ENCODE measurements around the gene NARS2. TPM values are rescaled to one million over a fixed set of nuclear protein-coding genes. Genes with fewer than 3 reads are reported as not detected.

The NARS2 gene
- total RNA-seq, 1 donor from 2014 or later: 17.5 TPM

DNA sequence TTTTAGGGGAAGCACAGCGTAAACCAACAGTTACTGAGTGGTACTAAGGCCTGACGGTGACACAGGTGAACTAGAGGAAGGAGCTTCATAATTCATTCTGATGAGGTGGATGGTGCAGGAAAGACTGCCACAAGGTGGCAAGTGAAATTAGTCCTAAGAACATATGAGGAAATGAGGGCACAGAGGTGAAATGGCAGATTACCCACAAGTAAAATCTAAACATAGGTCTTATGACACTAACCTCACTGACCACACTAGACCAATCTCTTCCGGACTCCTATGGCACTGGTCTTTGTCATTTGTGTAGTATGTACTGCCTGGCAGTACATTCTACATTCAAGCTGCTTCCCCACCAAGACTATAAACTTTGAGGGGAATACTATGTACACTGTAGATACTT is 177.3 kb downstream of the NARS2 start:
- Histone ChIP-seq H3K27me3 (ENCODE audit: low read depth) (no peaks in the 10 kb centered on the region), H3K4me1 (peaks cover 70% of the 10 kb centered on the region), H3K36me3 (no peaks in the 10 kb centered on the region), H3K9me3 (replicated peaks) (no peaks in the 10 kb centered on the region), H3K27ac (replicated peaks) (no peak overlapping the region), H3K4me3 (no peak overlapping the region)
- no peak for DNase-seq
- intact Hi-C loops (cut with micrococcal nuclease): no loop called here
- TF ChIP-seq, protein P1, sequence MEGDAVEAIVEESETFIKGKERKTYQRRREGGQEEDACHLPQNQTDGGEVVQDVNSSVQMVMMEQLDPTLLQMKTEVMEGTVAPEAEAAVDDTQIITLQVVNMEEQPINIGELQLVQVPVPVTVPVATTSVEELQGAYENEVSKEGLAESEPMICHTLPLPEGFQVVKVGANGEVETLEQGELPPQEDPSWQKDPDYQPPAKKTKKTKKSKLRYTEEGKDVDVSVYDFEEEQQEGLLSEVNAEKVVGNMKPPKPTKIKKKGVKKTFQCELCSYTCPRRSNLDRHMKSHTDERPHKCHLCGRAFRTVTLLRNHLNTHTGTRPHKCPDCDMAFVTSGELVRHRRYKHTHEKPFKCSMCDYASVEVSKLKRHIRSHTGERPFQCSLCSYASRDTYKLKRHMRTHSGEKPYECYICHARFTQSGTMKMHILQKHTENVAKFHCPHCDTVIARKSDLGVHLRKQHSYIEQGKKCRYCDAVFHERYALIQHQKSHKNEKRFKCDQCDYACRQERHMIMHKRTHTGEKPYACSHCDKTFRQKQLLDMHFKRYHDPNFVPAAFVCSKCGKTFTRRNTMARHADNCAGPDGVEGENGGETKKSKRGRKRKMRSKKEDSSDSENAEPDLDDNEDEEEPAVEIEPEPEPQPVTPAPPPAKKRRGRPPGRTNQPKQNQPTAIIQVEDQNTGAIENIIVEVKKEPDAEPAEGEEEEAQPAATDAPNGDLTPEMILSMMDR (IDR thresholded peaks at IDR 0.05; ENCODE audit: borderline replicate concordance): no peak

DNA sequence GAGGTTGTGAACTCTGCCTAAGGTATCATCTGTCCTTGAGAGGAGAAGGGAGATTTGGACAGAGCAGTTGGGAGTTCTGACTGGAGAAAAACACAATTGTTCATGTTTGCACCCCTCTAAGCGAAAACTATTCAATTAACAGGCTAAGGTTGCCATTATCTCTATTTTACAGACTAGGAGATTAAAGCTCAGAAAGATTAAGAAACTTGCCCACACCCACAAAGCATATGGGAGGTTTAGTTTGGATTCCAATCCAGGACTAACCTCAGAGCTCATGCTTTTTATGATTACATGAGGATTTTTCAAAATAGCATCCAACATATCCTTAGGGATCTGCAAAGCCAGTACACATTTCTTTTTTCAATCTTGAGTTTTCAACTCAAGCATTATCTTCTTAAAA is 179.1 kb downstream of the NARS2 start:
- no peaks in the 10 kb centered on the region for H3K36me3 ChIP-seq
- intact Hi-C loops (cut with micrococcal nuclease): no loop called here
- H3K27me3 ChIP-seq (ENCODE audit: low read depth): no peaks in the 10 kb centered on the region
- peaks cover 80% of the 10 kb centered on the region for H3K4me1 ChIP-seq
- H3K27ac ChIP-seq (replicated peaks): no peak overlapping the region
- no peak overlapping the region for H3K4me3 ChIP-seq
- TF ChIP-seq, protein P1 (IDR thresholded peaks at IDR 0.05; ENCODE audit: borderline replicate concordance): no peak
- no peak for DNase-seq
- H3K9me3 ChIP-seq (replicated peaks): no peaks in the 10 kb centered on the region

DNA sequence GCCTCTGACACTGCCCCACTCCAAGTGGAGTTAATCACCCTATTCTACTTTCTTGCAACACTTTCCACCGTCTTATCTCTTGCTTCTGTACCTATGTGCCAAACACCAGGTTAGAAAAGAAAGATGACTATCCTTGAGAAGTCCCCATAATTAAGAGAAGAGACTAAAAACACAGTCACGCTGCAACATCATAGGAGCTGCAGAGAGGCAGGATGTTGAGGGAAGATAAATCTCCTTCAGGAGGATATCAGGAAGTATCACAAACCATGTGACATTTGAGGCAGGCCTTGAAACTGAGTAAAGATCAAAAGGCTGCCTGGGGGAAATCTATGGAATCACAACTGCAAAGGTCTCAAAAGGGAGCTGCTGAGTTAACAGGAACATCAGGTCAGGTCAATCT is 181.8 kb downstream of the NARS2 start:
- H3K36me3 ChIP-seq: no peaks in the 10 kb centered on the region
- TF ChIP-seq, protein P1 (IDR thresholded peaks at IDR 0.05; ENCODE audit: borderline replicate concordance): no peak
- H3K4me3 ChIP-seq: no peak overlapping the region
- DNase-seq: no peak
- H3K4me1 ChIP-seq: peaks cover 61% of the 10 kb centered on the region
- H3K27me3 ChIP-seq (ENCODE audit: low read depth): no peaks in the 10 kb centered on the region
- H3K27ac ChIP-seq (replicated peaks): no peak overlapping the region
- intact Hi-C loops (cut with micrococcal nuclease): no loop called here
- no peaks in the 10 kb centered on the region for H3K9me3 ChIP-seq (replicated peaks)

DNA sequence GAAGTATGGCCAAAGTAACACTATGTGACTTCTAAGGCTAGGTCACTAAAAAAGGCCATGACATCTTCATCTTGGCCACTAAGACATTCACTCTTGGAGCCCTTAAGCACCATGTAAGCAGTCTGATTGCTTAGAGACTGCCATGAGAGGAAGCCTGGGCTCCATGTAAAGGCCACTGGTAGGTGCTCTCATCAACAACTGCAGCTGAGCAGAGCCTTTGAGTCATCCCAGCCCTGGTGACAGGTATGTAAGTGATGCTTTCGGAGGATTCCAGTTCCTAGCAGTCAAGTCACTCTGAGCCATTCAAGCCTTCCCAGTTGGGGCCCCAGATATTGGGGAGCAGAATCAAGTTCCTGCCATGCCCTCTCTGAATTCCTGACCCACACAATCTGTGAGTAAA is 183.2 kb downstream of the NARS2 start:
- TF ChIP-seq, protein P1 (IDR thresholded peaks at IDR 0.05; ENCODE audit: borderline replicate concordance): no peak
- Histone ChIP-seq H3K4me3 (no peak overlapping the region), H3K4me1 (peaks cover 57% of the 10 kb centered on the region), H3K9me3 (replicated peaks) (no peaks in the 10 kb centered on the region), H3K27me3 (ENCODE audit: low read depth) (no peaks in the 10 kb centered on the region), H3K36me3 (no peaks in the 10 kb centered on the region), H3K27ac (replicated peaks) (no peak overlapping the region)
- intact Hi-C loops (cut with micrococcal nuclease): no loop called here
- DNase-seq: no peak

DNA sequence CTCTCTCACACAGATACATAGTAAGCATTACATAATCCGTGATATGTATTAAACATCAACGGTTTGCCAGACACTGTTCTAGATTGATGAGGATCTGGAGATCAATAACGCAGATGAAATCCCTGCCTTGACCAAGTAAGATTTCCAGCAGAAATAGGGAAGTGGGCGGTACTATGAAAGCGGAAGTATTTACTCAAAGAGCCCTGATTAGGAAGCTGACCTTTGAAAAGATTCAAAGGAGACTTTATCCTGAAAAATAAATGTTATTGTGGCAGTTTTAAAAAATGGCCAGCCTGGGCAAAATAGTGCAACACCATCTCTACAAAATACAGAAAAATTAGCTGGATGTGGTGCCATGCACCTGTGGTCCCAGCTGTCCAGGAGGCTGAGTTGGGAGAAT is 183.9 kb downstream of the NARS2 start:
- TF ChIP-seq, protein P1 (IDR thresholded peaks at IDR 0.05; ENCODE audit: borderline replicate concordance): no peak

More for the DNA sequence above, 183.9 kb downstream of the NARS2 start:
- no peak overlapping the region for H3K27ac ChIP-seq (replicated peaks)
- H3K9me3 ChIP-seq (replicated peaks): peaks cover under 1% of the 10 kb centered on the region
- intact Hi-C loops (cut with micrococcal nuclease): no loop called here
- H3K4me3 ChIP-seq: no peak overlapping the region
- H3K4me1 ChIP-seq: peaks cover 57% of the 10 kb centered on the region
- DNase-seq: no peak
- H3K27me3 ChIP-seq (ENCODE audit: low read depth): no peaks in the 10 kb centered on the region
- H3K36me3 ChIP-seq: no peaks in the 10 kb centered on the region
